Prostate gland (tissue), 2 donors: ENCODE results near the gene TMEM131. TPM values are rescaled to one million over a fixed set of nuclear protein-coding genes. Genes with fewer than 3 reads are reported as not detected.

ENCODE experiments used
- DNase-seq: peaks from one replicate; pipeline ENCODE4 v3.0.0-alpha.2; 2019; ENCODE audit warnings: low spot score
- H3K27ac ChIP-seq, 2 donors: fragments of 200-600 bp; sonication (generic); 2 replicates each; pipeline ENCODE4 v1.5.1; 2017 to 2019
- H3K27me3 ChIP-seq: fragments of 200-600 bp; sonication (generic); replicated peaks from 2 replicates; pipeline ENCODE4 v1.5.1; 2019; ENCODE audit not compliant: insufficient read depth
- H3K36me3 ChIP-seq, 2 donors: fragments of 200-600 bp; sonication (generic); 1 replicate in 1 of 2; 2 replicates in 1 of 2; pipeline versions ENCODE4 v1.5.1 to v1.8.1; 2017 to 2019
- H3K4me1 ChIP-seq: fragments of 200-600 bp; sonication (generic); replicated peaks from 2 replicates; pipeline ENCODE4 v1.5.1; 2019
- H3K4me3 ChIP-seq, 2 donors: fragments of 200-600 bp; sonication (generic); 2 replicates each; pipeline ENCODE4 v1.5.1; 2017 to 2019
- H3K9me3 ChIP-seq: fragments of 200-600 bp; sonication (generic); 2 replicates; pipeline ENCODE4 v1.5.1; 2017
- POLR2A ChIP-seq: fragments of 450-650 bp; IDR thresholded peaks from one replicate; pipeline ENCODE4 v1.6.1; 2016; ENCODE audit warnings: antibody characterized with exemption, mild to moderate bottlenecking
- POLR2AphosphoS5 ChIP-seq: sonication (generic); formaldehyde crosslinking; IDR thresholded peaks from one replicate; pipeline ENCODE4 v1.6.1; 2017; ENCODE audit warnings: antibody characterized with exemption
- WGBS: methylation state at CpG from one replicate; pipeline ENCODE4 v1.1.5; 2018; 5-methylcytosine and 5-hydroxymethylcytosine counted together
- intact Hi-C: fragments of 100-400 bp; cut with DNase I; formaldehyde crosslinking; loops from one replicate; pipeline ENCODE4 v1.14.2; 2022
- total RNA-seq, 2 donors: library from RNA; depleted of rRNA; stranded (reverse); fragments of >200 nt; gene quantifications; one replicate each; pipeline ENCODE4 v1.1.0, GENCODE V29; 2016
- TF ChIP-seq, protein P1 (sequence below), 4 experiments: fragments of 200-600 bp in 2 of 4; fragments of 450-650 bp in 2 of 4; sonication (generic) in 2 of 4; IDR thresholded peaks; 1 replicate in 3 of 4; 2 replicates in 1 of 4; pipeline ENCODE4 v1.5.1; 2016 to 2019; ENCODE audit warnings: antibody characterized with exemption in 4 of 4, mild to moderate bottlenecking in 2 of 4, moderate library complexity in 2 of 4

Gene TMEM131
- total RNA-seq, 2 donors from 2014 or later: 40.6 to 42.0 TPM

DNA sequence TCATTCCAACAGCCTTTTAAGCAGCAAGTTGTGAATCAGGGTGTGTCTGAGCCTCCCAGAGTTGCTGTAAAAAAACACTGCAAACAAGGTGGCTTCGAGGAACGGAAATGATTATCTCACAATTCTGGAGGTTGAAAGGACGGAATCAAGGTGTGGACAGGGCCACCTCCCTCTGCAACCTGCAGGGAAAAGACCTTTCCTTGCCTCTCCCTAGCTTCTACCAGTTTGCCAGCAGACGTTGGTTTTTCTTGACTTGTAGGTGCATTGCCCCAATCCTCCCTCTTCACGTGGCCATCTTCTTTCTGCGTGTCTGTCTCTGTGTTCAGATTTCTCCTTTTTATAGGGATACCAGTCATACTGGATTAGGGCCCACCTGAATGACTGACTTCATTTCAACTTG is 24.8 kb upstream of the TMEM131 start:
- intact Hi-C loops: no loop called here
- H3K27me3 ChIP-seq: no peaks in the 10 kb centered on the region
- 72% methylated on average over 6 of the region's 6 CpGs for WGBS
- TF ChIP-seq, protein P1, sequence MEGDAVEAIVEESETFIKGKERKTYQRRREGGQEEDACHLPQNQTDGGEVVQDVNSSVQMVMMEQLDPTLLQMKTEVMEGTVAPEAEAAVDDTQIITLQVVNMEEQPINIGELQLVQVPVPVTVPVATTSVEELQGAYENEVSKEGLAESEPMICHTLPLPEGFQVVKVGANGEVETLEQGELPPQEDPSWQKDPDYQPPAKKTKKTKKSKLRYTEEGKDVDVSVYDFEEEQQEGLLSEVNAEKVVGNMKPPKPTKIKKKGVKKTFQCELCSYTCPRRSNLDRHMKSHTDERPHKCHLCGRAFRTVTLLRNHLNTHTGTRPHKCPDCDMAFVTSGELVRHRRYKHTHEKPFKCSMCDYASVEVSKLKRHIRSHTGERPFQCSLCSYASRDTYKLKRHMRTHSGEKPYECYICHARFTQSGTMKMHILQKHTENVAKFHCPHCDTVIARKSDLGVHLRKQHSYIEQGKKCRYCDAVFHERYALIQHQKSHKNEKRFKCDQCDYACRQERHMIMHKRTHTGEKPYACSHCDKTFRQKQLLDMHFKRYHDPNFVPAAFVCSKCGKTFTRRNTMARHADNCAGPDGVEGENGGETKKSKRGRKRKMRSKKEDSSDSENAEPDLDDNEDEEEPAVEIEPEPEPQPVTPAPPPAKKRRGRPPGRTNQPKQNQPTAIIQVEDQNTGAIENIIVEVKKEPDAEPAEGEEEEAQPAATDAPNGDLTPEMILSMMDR (IDR thresholded peaks at IDR 0.05): no peak
- no peak for TF ChIP-seq POLR2A
- TF ChIP-seq POLR2AphosphoS5: no peak
- no peak for DNase-seq
- H3K4me3 ChIP-seq: no peak overlapping the region
- no peak overlapping the region for H3K27ac ChIP-seq
- H3K9me3 ChIP-seq: no peaks in the 10 kb centered on the region
- H3K4me1 ChIP-seq: no peaks in the 10 kb centered on the region
- H3K36me3 ChIP-seq: no peaks in the 10 kb centered on the region

DNA sequence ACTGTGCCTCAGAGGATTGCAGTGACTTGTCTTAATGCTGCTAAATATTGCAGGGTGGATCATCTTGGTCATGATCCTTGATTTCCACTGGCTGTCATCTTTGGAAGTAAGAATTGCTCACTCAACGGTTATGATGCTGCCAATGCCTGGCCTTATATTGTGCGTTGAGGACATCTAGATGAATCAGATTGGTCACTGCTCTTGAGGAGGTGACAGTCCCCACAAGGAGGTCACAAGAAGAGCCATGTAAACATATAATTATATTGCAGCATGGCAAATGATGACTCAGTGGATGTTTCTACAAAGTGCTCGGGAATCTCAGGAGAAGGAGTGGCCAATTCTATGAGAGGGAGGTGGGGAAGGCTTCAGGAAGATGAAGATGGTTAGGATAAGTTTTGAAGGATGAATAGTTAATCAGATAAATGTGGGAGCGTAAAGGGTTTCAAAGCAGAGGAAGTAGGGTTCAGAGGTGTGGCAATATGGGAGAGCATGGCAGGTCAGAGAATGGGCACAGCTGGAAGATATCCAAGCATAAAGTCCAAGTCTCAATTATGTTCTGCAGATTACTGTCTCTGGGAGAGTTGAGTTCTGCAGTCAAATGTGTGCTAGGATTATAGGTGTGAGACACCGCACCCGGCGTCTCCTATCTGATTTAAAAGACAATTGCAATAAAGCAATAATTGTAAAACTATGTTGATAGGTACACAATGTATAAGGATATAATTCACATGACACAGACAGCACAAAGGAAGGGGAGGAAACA is 21.3 kb upstream of the TMEM131 start:
- intact Hi-C loops: loop anchor here (10.0 kb wide), 1 partner anchor 158 kb away; no protein-coding TSS in a partner anchor
- 64% methylated on average over 7 of the region's 7 CpGs for WGBS
- Histone ChIP-seq H3K4me3 (no peak overlapping the region), H3K27me3 (no peaks in the 10 kb centered on the region), H3K4me1 (no peaks in the 10 kb centered on the region), H3K36me3 (no peaks in the 10 kb centered on the region), H3K9me3 (no peaks in the 10 kb centered on the region), H3K27ac (no peak overlapping the region)
- no peak for DNase-seq
- TF ChIP-seq, protein P1 (IDR thresholded peaks at IDR 0.05): no peak

DNA sequence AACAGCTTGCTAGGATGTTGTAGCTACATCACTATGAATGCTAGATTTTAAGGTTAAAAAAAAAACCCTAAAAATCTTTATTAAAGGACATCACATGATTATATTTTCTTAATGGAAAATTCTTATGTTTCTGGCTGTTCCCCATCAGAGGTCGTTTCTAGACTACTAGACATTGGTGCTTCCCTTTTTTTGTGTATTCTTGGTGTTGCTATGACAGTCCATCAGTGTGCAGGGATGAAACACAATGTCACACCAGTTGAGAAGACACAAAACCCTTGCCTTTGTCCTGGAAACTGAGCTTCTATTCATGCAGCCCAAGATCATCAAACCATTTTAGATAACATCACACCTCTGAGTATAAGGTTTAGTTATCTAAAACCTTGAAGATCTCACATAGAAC is 19.9 kb upstream of the TMEM131 start:
- Histone ChIP-seq H3K27me3 (no peaks in the 10 kb centered on the region), H3K9me3 (no peaks in the 10 kb centered on the region), H3K4me3 (no peak overlapping the region), H3K27ac (no peak overlapping the region), H3K4me1 (no peaks in the 10 kb centered on the region), H3K36me3 (no peaks in the 10 kb centered on the region)
- intact Hi-C loops: loop anchor here (10.0 kb wide), 1 partner anchor 159 kb away; no protein-coding TSS in a partner anchor
- TF ChIP-seq, protein P1 (IDR thresholded peaks at IDR 0.05): no peak
- TF ChIP-seq POLR2AphosphoS5 (no peak), POLR2A (no peak)
- 57% methylated on average over 1 of the region's 1 CpG for WGBS
- no peak for DNase-seq

DNA sequence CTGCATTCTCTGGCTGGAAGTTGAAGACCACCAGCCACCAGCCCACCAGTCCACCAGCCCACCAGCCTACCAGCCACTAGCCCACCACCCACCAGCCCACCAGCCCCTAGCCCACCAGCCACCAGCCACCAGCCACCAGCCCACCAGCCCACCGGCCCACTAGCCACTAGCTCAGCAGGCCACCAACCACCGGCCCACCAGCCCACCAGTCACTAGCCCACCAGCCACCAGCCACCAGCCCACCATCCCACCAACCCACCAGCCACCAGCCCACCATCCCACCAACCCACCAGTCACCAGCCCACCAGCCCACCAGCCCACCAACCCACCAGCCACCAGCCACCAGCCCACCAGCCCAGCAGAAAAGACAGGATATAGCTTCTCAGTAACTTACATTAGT is 18.6 kb upstream of the TMEM131 start:
- no peaks in the 10 kb centered on the region for H3K36me3 ChIP-seq
- no peaks in the 10 kb centered on the region for H3K27me3 ChIP-seq
- H3K4me1 ChIP-seq: no peaks in the 10 kb centered on the region
- no peak for DNase-seq
- intact Hi-C loops: loop anchor here (10.0 kb wide), 1 partner anchor 160 kb away; no protein-coding TSS in a partner anchor
- TF ChIP-seq, protein P1 (IDR thresholded peaks at IDR 0.05): no peak
- TF ChIP-seq POLR2A (no peak), POLR2AphosphoS5 (no peak)
- WGBS: 84% methylated on average over 2 of the region's 2 CpGs
- H3K27ac ChIP-seq: no peak overlapping the region
- no peak overlapping the region for H3K4me3 ChIP-seq
- no peaks in the 10 kb centered on the region for H3K9me3 ChIP-seq
